HUES64 (cell line): ENCODE data around the gene ITPR2.

ENCODE experiments used
- H3K27ac ChIP-seq: 2 replicates; pipeline ENCODE4 v1.7.0; 2013; ENCODE audit warnings: low read depth, low read length, inconsistent platforms
- H3K27me3 ChIP-seq: 2 replicates; pipeline ENCODE4 v1.6.1; 2013; ENCODE audit warnings: mild to moderate bottlenecking, low read length; ENCODE audit not compliant: insufficient read depth
- H3K36me3 ChIP-seq: 2 replicates; pipeline ENCODE4 v1.6.1; 2013; ENCODE audit warnings: mild to moderate bottlenecking, low read length; ENCODE audit not compliant: insufficient read depth
- H3K4me1 ChIP-seq: 2 replicates; pipeline ENCODE4 v1.6.1; 2013; ENCODE audit warnings: mild to moderate bottlenecking, low read length, moderate library complexity; ENCODE audit not compliant: insufficient read depth
- H3K4me3 ChIP-seq: 2 replicates; pipeline ENCODE4 v1.5.1; 2013; ENCODE audit warnings: mild to moderate bottlenecking, low read length, moderate library complexity
- H3K9ac ChIP-seq: 2 replicates; pipeline ENCODE4 v1.6.1; 2013; ENCODE audit warnings: mild to moderate bottlenecking, low read depth, low read length
- H3K9me3 ChIP-seq: 2 replicates; pipeline ENCODE4 v1.6.1; 2013; ENCODE audit warnings: low read depth, low read length; ENCODE audit not compliant: insufficient read depth
- WGBS: fragments of 150-250, 120-280 bp; methylation state at CpG from one replicate; pipeline ENCODE4 v1.1.7; 2013; ENCODE audit warnings: missing lambda C conversion rate; 5-methylcytosine and 5-hydroxymethylcytosine counted together

ITPR2 gene

DNA sequence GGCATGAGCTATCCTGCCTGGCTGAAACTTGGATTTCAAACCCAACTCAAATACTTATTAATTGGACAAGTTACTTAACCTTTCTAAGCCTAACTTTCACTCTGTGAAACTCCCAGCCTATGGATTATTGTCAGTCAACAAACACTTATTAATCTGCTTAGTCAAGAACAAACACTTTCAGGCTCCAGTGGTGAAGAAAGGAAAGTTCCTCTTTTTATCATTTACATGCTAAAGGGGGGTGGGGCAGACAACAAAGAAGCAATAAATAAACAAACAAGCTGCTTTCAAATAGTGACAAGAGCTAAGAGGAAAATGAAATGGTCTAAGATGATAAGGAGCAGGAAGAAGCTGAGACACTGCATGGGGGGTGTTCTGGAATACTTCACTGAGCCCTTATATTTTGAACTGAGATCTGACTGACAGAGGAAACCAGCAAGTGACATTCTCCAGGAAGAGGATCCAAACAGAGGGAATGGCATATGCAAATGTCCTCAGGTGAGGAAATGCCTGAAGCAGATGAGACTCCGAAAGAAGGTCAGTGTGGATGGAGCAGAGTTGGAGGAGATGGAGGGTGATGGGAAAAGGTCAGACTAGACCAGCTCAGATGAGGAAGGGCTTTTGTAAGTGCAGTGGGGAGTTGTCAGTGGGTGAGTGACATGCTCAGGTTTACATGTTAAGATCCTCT, 259.6 kb downstream of the ITPR2 start:
- no peaks in the 10 kb centered on the region for H3K36me3 ChIP-seq
- no peak overlapping the region for H3K4me3 ChIP-seq
- H3K9ac ChIP-seq: no peak overlapping the region
- no peaks in the 10 kb centered on the region for H3K27me3 ChIP-seq
- no peaks in the 10 kb centered on the region for H3K9me3 ChIP-seq
- H3K27ac ChIP-seq: no peak overlapping the region
- H3K4me1 ChIP-seq: peaks cover 10% of the 10 kb centered on the region; the same call in 1 of the 2 replicates
- WGBS: 63% methylated on average over 1 of the region's 1 CpG

DNA sequence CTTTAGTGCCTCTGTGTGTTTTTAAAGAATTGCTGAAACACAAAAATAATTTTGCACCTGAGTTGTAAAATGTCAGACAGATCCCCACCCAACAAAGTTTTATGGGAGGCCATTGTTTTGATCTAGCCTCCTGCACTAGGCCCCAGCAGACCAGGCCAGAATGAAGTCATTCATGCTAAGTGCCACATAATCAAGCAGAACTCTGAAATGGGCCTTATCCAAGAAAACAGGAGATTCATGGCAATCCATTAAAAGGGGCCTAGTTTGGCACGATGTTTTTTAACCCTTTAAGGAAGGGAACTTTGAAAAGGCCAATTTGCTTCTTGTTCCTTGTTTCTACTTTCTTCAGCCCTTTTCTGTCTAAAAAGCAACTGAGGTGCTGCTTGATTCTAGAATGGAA, 260.9 kb downstream of the ITPR2 start:
- Histone ChIP-seq H3K36me3 (no peaks in the 10 kb centered on the region), H3K4me1 (peaks cover 10% of the 10 kb centered on the region; the same call in 1 of the 2 replicates), H3K27ac (no peak overlapping the region), H3K9ac (no peak overlapping the region), H3K27me3 (no peaks in the 10 kb centered on the region), H3K4me3 (no peak overlapping the region), H3K9me3 (no peaks in the 10 kb centered on the region)
- 82% methylated on average over 1 of the region's 1 CpG for WGBS

DNA sequence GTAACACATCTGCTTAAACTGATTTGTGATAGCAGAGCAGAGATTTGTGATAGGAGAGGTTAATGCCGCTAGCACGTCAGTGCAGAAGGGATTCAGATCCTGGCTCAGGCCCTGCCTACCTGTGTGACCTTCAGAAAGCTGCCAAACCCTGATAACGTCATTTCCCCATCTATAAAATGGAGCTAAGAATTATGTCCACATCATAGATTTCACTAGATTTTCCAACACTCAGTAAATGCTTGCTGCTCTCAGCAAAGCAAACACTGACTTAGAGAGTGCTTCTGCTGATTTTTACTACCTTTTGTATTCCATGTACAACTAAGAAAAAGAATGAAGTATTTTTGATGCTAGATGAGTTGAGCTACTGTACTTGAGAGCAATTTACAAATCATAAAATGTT, 261.4 kb downstream of the ITPR2 start:
- H3K27ac ChIP-seq: no peak overlapping the region
- H3K9ac ChIP-seq: no peak overlapping the region
- H3K4me3 ChIP-seq: no peak overlapping the region
- H3K4me1 ChIP-seq: peaks cover 10% of the 10 kb centered on the region; the same call in 1 of the 2 replicates
- no peaks in the 10 kb centered on the region for H3K27me3 ChIP-seq
- 92% methylated on average over 3 of the region's 3 CpGs for WGBS
- H3K9me3 ChIP-seq: no peaks in the 10 kb centered on the region
- H3K36me3 ChIP-seq: no peaks in the 10 kb centered on the region

DNA sequence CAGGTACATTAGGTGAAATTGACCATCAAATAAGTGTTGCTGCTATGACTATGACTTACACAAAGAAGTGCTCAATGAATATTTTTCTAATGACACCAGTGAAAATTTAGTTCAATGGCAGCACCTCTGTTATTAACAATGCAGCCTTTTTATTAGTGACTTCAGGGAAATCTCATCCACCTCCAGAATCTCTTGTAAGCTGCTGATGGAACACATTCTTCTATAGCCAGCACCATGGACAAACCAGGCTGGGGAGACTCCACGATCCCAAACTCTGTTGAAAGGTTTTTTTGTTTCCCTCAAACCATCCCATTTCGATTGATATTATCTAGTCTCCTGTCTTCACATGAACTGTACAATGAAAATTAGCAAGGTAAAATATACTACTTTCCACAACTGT, 265.9 kb downstream of the ITPR2 start:
- no peak overlapping the region for H3K27ac ChIP-seq
- no peaks in the 10 kb centered on the region for H3K9me3 ChIP-seq
- no peaks in the 10 kb centered on the region for H3K27me3 ChIP-seq
- 90% methylated on average over 2 of the region's 2 CpGs for WGBS
- no peak overlapping the region for H3K9ac ChIP-seq
- no peak overlapping the region for H3K4me3 ChIP-seq
- no peaks in the 10 kb centered on the region for H3K4me1 ChIP-seq
- no peaks in the 10 kb centered on the region for H3K36me3 ChIP-seq

DNA sequence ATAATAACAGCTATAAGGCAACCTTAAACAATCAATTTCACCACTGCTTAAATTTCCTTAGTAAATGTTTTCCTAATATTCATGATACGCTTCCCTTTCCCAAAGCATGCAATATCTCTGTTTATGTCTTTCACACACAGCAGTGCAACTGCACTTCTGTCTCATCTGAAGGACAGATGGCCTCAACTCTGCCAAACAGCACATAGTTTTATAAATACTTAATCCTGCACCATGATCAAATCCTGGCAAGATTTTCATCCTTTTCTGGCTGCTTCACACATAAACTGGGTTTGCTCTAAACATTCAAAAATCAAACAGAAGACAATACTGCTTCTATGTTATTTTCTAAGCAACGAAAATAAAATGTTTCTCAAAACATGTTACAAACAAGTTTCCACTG, 266.3 kb downstream of the ITPR2 start:
- H3K4me3 ChIP-seq: no peak overlapping the region
- no peaks in the 10 kb centered on the region for H3K27me3 ChIP-seq
- no peaks in the 10 kb centered on the region for H3K9me3 ChIP-seq
- H3K27ac ChIP-seq: no peak overlapping the region
- WGBS: 84% methylated on average over 2 of the region's 2 CpGs
- H3K36me3 ChIP-seq: no peaks in the 10 kb centered on the region
- no peak overlapping the region for H3K9ac ChIP-seq
- no peaks in the 10 kb centered on the region for H3K4me1 ChIP-seq

DNA sequence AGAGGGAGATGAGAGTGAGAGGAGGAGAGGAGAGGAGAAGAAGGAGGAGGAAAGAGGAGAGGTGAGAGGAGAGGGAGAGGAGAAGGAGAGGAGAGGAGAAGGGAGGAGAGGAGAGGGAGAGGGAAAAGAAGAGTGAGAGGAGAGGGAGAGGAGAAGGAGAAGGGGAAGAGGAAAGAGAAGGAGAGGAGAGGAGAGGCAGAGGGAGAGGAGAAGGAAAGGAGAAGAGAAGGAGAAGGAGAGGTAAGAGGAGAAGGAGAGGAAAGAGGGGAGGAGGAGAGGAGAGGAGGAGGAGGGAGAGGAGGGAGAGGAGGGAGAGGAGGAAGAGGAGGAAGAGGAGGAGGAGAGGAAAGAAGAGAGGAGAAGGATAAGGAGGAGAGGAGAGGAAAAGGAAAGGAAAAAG, 266.8 kb downstream of the ITPR2 start:
- Histone ChIP-seq H3K9ac (no peak overlapping the region), H3K4me1 (no peaks in the 10 kb centered on the region), H3K36me3 (no peaks in the 10 kb centered on the region), H3K27ac (no peak overlapping the region), H3K9me3 (no peaks in the 10 kb centered on the region), H3K27me3 (no peaks in the 10 kb centered on the region), H3K4me3 (no peak overlapping the region)

DNA sequence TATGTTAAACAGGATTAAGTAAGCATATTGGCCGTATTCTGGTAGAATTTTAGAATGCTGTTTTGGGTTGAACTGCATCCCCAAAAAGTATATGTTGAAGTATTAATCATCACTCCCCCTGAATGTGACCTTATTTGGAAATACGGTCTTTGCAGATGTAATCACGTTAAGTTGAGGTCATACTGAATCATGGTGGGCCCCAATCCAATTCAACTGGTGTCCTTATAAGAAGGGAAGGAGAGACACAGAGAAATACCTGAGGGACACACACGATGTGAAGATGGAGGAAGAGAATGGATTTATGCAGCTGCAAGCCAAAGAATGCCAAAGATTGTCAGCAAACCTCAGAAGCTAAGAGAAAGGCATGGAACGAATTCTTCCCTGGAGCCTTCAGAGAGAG, 268.6 kb downstream of the ITPR2 start:
- no peak overlapping the region for H3K4me3 ChIP-seq
- 91% methylated on average over 4 of the region's 5 CpGs for WGBS
- no peaks in the 10 kb centered on the region for H3K36me3 ChIP-seq
- no peak overlapping the region for H3K9ac ChIP-seq
- no peak overlapping the region for H3K27ac ChIP-seq
- no peaks in the 10 kb centered on the region for H3K9me3 ChIP-seq
- no peaks in the 10 kb centered on the region for H3K4me1 ChIP-seq
- no peaks in the 10 kb centered on the region for H3K27me3 ChIP-seq

DNA sequence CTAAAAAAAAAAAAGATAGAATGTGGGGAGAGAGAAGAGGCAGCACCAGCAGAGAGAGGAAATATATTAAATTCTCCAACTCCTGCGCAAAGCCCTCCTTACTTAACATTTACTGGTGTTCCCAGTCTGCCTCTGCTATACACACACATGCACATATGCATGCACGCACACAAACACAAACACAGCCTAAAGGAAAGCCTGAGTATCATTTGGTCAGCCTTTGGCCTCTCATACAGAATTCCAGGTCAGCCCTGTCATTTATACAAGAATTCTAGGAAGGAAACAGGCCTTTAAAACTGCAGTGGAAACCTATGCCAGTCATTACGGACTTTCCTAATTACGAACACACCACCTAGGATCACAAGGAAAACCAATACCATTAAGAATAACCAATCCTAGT, 269.4 kb downstream of the ITPR2 start:
- no peaks in the 10 kb centered on the region for H3K27me3 ChIP-seq
- H3K36me3 ChIP-seq: no peaks in the 10 kb centered on the region
- 94% methylated on average over 4 of the region's 4 CpGs for WGBS
- no peak overlapping the region for H3K9ac ChIP-seq
- H3K4me3 ChIP-seq: no peak overlapping the region
- no peak overlapping the region for H3K27ac ChIP-seq
- H3K4me1 ChIP-seq: no peaks in the 10 kb centered on the region
- no peaks in the 10 kb centered on the region for H3K9me3 ChIP-seq

DNA sequence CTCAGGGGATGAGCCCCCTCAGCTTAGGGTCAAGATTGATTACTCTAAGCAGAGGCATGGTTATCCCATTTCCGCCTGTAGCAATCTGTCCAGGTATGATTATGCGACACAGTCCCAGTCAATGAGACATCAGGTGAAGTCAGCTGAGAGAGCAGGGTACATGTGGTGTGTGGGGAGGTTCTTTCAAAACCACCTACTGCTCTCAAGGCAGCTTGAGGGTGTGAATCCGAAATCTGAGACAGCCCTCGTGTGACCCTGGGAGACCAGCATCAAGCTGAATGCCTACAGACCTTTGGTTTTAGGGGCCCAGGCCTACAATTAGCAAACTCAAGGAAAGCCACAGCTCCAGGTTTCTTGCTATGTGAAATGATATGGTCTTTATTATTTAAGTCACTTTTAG, 275.7 kb downstream of the ITPR2 start:
- Histone ChIP-seq H3K9me3 (no peaks in the 10 kb centered on the region), H3K9ac (no peak overlapping the region), H3K36me3 (peaks cover 8% of the 10 kb centered on the region; the same call in 1 of the 2 replicates), H3K4me1 (no peaks in the 10 kb centered on the region), H3K27ac (no peak overlapping the region), H3K27me3 (no peaks in the 10 kb centered on the region), H3K4me3 (no peak overlapping the region)
- WGBS: 89% methylated on average over 4 of the region's 4 CpGs

DNA sequence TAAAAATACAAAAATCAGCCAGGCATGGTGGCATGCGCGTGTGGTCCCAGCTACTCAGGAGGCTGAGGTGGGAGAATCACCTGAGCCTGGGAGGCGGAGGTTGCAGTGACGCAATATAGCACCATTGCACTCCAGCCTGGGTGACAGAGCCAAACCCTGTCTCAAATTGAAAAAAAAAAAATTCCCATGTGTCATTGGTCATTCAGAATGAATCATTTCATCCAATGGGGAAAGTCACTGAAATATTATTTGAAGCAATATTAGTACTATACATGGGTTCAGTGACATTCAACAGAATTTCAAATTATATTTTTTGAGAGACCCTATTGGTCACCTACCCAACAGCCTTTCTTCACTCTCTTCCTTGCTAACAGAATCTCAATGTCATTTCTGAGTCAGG, 276.1 kb downstream of the ITPR2 start:
- H3K27me3 ChIP-seq: no peaks in the 10 kb centered on the region
- no peak overlapping the region for H3K9ac ChIP-seq
- no peaks in the 10 kb centered on the region for H3K4me1 ChIP-seq
- H3K36me3 ChIP-seq: peaks cover 8% of the 10 kb centered on the region; the same call in 1 of the 2 replicates
- H3K9me3 ChIP-seq: no peaks in the 10 kb centered on the region
- H3K4me3 ChIP-seq: no peak overlapping the region
- 99% methylated on average over 4 of the region's 4 CpGs for WGBS
- no peak overlapping the region for H3K27ac ChIP-seq

DNA sequence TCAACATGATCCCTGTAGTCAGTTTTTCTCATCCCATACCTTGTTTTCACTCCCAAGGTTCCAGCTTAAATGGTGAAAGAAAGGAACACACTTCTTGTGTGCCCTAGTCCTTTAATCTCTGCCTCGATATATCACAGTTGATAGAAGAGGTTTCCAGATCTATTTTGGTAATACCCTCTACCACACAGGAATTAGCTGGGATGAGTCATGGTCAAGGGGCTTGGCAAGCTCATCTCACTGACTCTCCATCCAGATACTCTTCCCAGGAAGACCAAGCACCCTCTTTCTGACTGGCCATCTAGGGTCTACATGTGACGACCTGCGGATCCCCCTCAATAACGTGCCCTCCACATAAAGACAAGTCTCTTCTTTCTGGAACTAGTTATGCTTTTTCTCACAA, 277.9 kb downstream of the ITPR2 start:
- Histone ChIP-seq H3K36me3 (peaks cover 8% of the 10 kb centered on the region; the same call in 1 of the 2 replicates), H3K27ac (no peak overlapping the region), H3K4me3 (no peak overlapping the region), H3K27me3 (no peaks in the 10 kb centered on the region), H3K4me1 (no peaks in the 10 kb centered on the region), H3K9ac (no peak overlapping the region), H3K9me3 (no peaks in the 10 kb centered on the region)
- 95% methylated on average over 4 of the region's 4 CpGs for WGBS

DNA sequence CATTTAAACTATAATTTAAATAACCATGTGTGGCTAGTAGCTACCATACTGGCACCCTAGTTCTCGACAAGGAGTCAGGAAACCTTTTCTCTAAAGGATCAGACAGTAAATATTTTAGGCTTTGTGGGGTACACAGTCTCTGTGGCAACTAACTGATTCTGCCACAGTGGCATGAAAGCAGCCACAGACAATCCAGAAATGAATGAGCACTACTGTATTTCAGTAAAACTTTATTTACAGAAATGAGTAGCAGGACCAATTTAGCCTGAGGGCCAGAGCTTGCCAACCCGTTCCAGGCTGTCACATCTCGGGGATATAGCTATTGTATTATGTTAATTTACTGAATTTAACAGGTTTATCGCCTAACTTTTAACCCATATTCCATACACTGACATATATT, 278.7 kb downstream of the ITPR2 start:
- 100% methylated on average over 1 of the region's 4 CpGs for WGBS
- Histone ChIP-seq H3K4me3 (no peak overlapping the region), H3K36me3 (peaks cover 8% of the 10 kb centered on the region; the same call in 1 of the 2 replicates), H3K27me3 (no peaks in the 10 kb centered on the region), H3K4me1 (no peaks in the 10 kb centered on the region), H3K9me3 (no peaks in the 10 kb centered on the region), H3K27ac (no peak overlapping the region), H3K9ac (no peak overlapping the region)
